ENCODE measurements around the gene FKRP. TPM values are rescaled to one million over a fixed set of nuclear protein-coding genes. Genes with fewer than 3 reads are reported as not detected.
A peak's percentile ranks its signal among the peaks of the same experiment; 100 is the strongest.

The FKRP gene
- total RNA-seq, 1 donor from 2014 or later: 13.2 TPM

- no peaks in the 10 kb centered on the region for H3K9me3 ChIP-seq
- no peaks in the 10 kb centered on the region for H3K27me3 ChIP-seq (ENCODE audit: low read depth)
- H3K4me3 ChIP-seq: peak overlapping the region; percentile 86
- peaks cover 38% of the 10 kb centered on the region for H3K4me1 ChIP-seq
- H3K36me3 ChIP-seq: peaks cover 24% of the 10 kb centered on the region
- intact Hi-C loops (cut with DNase I): no loop called here
- TF ChIP-seq, protein P1, sequence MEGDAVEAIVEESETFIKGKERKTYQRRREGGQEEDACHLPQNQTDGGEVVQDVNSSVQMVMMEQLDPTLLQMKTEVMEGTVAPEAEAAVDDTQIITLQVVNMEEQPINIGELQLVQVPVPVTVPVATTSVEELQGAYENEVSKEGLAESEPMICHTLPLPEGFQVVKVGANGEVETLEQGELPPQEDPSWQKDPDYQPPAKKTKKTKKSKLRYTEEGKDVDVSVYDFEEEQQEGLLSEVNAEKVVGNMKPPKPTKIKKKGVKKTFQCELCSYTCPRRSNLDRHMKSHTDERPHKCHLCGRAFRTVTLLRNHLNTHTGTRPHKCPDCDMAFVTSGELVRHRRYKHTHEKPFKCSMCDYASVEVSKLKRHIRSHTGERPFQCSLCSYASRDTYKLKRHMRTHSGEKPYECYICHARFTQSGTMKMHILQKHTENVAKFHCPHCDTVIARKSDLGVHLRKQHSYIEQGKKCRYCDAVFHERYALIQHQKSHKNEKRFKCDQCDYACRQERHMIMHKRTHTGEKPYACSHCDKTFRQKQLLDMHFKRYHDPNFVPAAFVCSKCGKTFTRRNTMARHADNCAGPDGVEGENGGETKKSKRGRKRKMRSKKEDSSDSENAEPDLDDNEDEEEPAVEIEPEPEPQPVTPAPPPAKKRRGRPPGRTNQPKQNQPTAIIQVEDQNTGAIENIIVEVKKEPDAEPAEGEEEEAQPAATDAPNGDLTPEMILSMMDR (IDR thresholded peaks at IDR 0.05): no peak
- DNase-seq (peak; percentile 78), ATAC-seq (peak; percentile 51 to 72)
- H3K27ac ChIP-seq: peak overlapping the region; percentile 90
These were observed 40.6 kb downstream of the FKRP start for GRCh38 chr19:46786236-46787039.

DNA sequence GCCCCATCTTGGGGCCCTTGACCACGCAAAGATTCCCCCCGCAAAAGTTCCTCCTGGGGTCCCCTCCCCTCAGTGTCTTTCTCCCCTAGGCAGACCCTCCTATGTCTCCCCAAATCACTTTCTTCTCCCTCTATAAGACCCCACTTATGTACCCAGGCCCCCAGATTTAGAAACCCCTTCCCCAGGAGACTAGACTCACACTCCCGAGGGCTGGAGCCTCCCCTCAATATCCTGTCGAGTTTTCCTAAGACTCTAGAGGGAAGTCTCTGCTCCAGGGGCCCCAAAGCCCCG, 41.1 kb downstream of the FKRP start:
- intact Hi-C loops (cut with DNase I): no loop called here
- H3K4me3 ChIP-seq: peak overlapping the region; percentile 86
- H3K9me3 ChIP-seq: no peaks in the 10 kb centered on the region
- TF ChIP-seq, protein P1 (IDR thresholded peaks at IDR 0.05): no peak
- ATAC-seq (no peak), DNase-seq (no peak)
- H3K27me3 ChIP-seq (ENCODE audit: low read depth): no peaks in the 10 kb centered on the region
- H3K27ac ChIP-seq: peak overlapping the region; percentile 90
- H3K36me3 ChIP-seq: peaks cover 19% of the 10 kb centered on the region
- peaks cover 40% of the 10 kb centered on the region for H3K4me1 ChIP-seq

- no peaks in the 10 kb centered on the region for H3K9me3 ChIP-seq
- peaks cover 43% of the 10 kb centered on the region for H3K4me1 ChIP-seq
- DNase-seq (peak; percentile 74), ATAC-seq (peak; percentile 38 to 51)
- peak overlapping the region; percentile 86 for H3K4me3 ChIP-seq
- TF ChIP-seq, protein P1 (IDR thresholded peaks at IDR 0.05): no peak
- H3K27ac ChIP-seq: peak overlapping the region; percentile 90
- intact Hi-C loops (cut with DNase I): no loop called here
- no peaks in the 10 kb centered on the region for H3K27me3 ChIP-seq (ENCODE audit: low read depth)
- peaks cover 13% of the 10 kb centered on the region for H3K36me3 ChIP-seq
These were observed 41.7 kb downstream of the FKRP start for GRCh38 chr19:46787331-46788261.

- Histone ChIP-seq H3K36me3 (peaks cover 4% of the 10 kb centered on the region), H3K4me1 (peaks cover 42% of the 10 kb centered on the region), H3K27me3 (ENCODE audit: low read depth) (no peaks in the 10 kb centered on the region), H3K27ac (peak within 1 kb of the TSS; percentile 90), H3K9me3 (no peaks in the 10 kb centered on the region), H3K4me3 (peak within 1 kb of the TSS; percentile 86)
- DNase-seq (peak; percentile 98), ATAC-seq (peak; percentile 88 to 94)
- TF ChIP-seq, protein P1 (IDR thresholded peaks at IDR 0.05): no peak
- intact Hi-C loops (cut with DNase I): no loop called here
These were observed 42.6 kb downstream of the FKRP start, which contains the start of gene SLC1A5 for GRCh38 chr19:46788262-46788967. Gene SLC1A5 (minus strand): TSS chr19:46788594. CDS start chr19:46787965, 629 bp downstream.

- no peak for ATAC-seq
- no peak for DNase-seq
- no peaks in the 10 kb centered on the region for H3K27me3 ChIP-seq (ENCODE audit: low read depth)
- intact Hi-C loops (cut with DNase I): no loop called here
- TF ChIP-seq, protein P1 (IDR thresholded peaks at IDR 0.05): no peak
- no peaks in the 10 kb centered on the region for H3K9me3 ChIP-seq
- peaks cover 36% of the 10 kb centered on the region for H3K4me1 ChIP-seq
- no peak overlapping the region for H3K27ac ChIP-seq
- no peaks in the 10 kb centered on the region for H3K36me3 ChIP-seq
- peak overlapping the region; percentile 86 for H3K4me3 ChIP-seq
These were observed 43.1 kb downstream of the FKRP start for GRCh38 chr19:46788968-46789338.

Data from lower lobe of right lung (tissue), 2 donors.